SK-N-SH (cell line): ENCODE data around the gene PLEKHH1.

Source experiments
- CHD2 ChIP-seq: fragments of 150-350 bp; IDR thresholded peaks from 2 replicates; pipeline ENCODE4 v1.6.1; 2018; ENCODE audit warnings: low read length; ENCODE audit not compliant: partially characterized antibody
- CTCF ChIP-seq: fragments of 200-600 bp; sonication (generic); IDR thresholded peaks from 2 replicates; pipeline ENCODE4 v1.6.1; 2017; ENCODE audit warnings: antibody characterized with exemption, mild to moderate bottlenecking, moderate library complexity
- ELF1 ChIP-seq: IDR thresholded peaks from 2 replicates; pipeline ENCODE4 v1.4.0; 2012
- EP300 ChIP-seq, 2 experiments: IDR thresholded peaks; 2 replicates each; pipeline versions ENCODE4 v1.4.0 to v1.6.1; 2012; ENCODE audit warnings: borderline replicate concordance in 1 of 2, low read depth in 1 of 2, low read length in 1 of 2
- FOXJ3 ChIP-seq: sonication (generic); formaldehyde crosslinking; IDR thresholded peaks from 2 replicates; pipeline ENCODE4 v1.5.1; 2020; ENCODE audit warnings: mild to moderate bottlenecking, missing genetic modification reagents
- PBX3 ChIP-seq: IDR thresholded peaks from 2 replicates; pipeline ENCODE4; 2012
- POLR2AphosphoS5 ChIP-seq: IDR thresholded peaks from 2 replicates; pipeline ENCODE4 v1.6.1; 2012; ENCODE audit warnings: low read depth, low read length
- TAF1 ChIP-seq: IDR thresholded peaks from 2 replicates; pipeline ENCODE4 v1.6.1; 2012; ENCODE audit warnings: low read depth, mild to moderate bottlenecking, low read length, moderate library complexity, borderline replicate concordance
- TCF12 ChIP-seq: IDR thresholded peaks from 2 replicates; pipeline ENCODE4 v1.4.0; 2012
- YY1 ChIP-seq: IDR thresholded peaks from 2 replicates; pipeline ENCODE4 v1.4.0; 2012; ENCODE audit warnings: low read depth, mild to moderate bottlenecking
- TF ChIP-seq, protein P1 (sequence below): IDR thresholded peaks from 2 replicates; pipeline ENCODE4 v1.6.1; 2012; ENCODE audit warnings: mild to moderate bottlenecking, low read depth, low read length, moderate library complexity
- TF ChIP-seq, protein P2 (sequence below): IDR thresholded peaks from 2 replicates; pipeline ENCODE4 v1.4.0; 2012; ENCODE audit warnings: low read depth

DNA sequence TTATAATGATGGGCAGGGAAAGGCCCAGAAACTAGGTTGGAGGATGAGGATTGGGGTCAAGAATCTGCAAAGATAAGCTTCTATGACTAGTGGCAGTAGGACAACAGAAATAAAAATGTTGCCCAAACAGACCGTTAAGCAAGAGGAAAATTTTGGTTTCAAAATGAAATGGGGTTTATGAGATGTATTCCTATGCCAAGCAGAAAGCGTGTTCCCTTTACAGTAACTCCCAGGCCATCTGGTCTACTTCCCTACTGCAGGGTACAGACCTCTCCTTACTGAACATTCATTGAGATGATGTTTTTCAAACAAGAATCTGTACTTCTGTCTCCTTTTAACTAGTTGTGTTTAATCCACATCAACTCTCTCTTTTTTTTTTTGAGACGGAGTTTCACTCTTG is 24.1 kb upstream of the PLEKHH1 start:
- TF ChIP-seq FOXJ3 (CRISPR knock-in tag) = no peak
- TF ChIP-seq, protein P1, sequence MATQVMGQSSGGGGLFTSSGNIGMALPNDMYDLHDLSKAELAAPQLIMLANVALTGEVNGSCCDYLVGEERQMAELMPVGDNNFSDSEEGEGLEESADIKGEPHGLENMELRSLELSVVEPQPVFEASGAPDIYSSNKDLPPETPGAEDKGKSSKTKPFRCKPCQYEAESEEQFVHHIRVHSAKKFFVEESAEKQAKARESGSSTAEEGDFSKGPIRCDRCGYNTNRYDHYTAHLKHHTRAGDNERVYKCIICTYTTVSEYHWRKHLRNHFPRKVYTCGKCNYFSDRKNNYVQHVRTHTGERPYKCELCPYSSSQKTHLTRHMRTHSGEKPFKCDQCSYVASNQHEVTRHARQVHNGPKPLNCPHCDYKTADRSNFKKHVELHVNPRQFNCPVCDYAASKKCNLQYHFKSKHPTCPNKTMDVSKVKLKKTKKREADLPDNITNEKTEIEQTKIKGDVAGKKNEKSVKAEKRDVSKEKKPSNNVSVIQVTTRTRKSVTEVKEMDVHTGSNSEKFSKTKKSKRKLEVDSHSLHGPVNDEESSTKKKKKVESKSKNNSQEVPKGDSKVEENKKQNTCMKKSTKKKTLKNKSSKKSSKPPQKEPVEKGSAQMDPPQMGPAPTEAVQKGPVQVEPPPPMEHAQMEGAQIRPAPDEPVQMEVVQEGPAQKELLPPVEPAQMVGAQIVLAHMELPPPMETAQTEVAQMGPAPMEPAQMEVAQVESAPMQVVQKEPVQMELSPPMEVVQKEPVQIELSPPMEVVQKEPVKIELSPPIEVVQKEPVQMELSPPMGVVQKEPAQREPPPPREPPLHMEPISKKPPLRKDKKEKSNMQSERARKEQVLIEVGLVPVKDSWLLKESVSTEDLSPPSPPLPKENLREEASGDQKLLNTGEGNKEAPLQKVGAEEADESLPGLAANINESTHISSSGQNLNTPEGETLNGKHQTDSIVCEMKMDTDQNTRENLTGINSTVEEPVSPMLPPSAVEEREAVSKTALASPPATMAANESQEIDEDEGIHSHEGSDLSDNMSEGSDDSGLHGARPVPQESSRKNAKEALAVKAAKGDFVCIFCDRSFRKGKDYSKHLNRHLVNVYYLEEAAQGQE = no peak
- TF ChIP-seq YY1 = no peak
- no peak for TF ChIP-seq CTCF
- TF ChIP-seq TCF12 = no peak
- TF ChIP-seq EP300 (IDR thresholded peaks at IDR 0.05; ENCODE audit: borderline replicate concordance in 1 of 2, low read depth in 1 of 2, low read length in 1 of 2) = no peak
- TF ChIP-seq ELF1 = no peak
- TF ChIP-seq, protein P2, sequence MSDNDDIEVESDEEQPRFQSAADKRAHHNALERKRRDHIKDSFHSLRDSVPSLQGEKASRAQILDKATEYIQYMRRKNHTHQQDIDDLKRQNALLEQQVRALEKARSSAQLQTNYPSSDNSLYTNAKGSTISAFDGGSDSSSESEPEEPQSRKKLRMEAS = no peak
- TF ChIP-seq PBX3 = no peak
- TF ChIP-seq POLR2AphosphoS5 = no peak
- no peak for TF ChIP-seq CHD2
- TF ChIP-seq TAF1 = no peak
